Activated CD4-positive, alpha-beta memory T cell treated with anti-CD3 and anti-CD28 coated beads for 36 hours (primary cell): ENCODE results near the gene ZMIZ1. TPM values are rescaled to one million over a fixed set of nuclear protein-coding genes. Genes with fewer than 3 reads are reported as not detected.
"Not testable (repeated sequence)": the region's sequence is repeated elsewhere in the genome, so short reads cannot be mapped to it uniquely, and the experiment has no call there.

Experiments used
- CTCF ChIA-PET: fragments of 350-600 bp; sonication (Branson Sonifier 250); formaldehyde crosslinking; loops from one replicate; lab custom pipeline; 2021; ENCODE audit warnings: antibody characterized with exemption, inconsistent platforms; lab: Charles Lee
- POLR2A ChIA-PET: fragments of 350-600 bp; sonication (Branson Sonifier 250); formaldehyde crosslinking; loops from one replicate; lab custom pipeline; 2021; ENCODE audit warnings: antibody characterized with exemption; lab: Charles Lee
- DNase-seq: peaks from one replicate; pipeline ENCODE4 v3.0.0-alpha.2; 2020
- H3K27ac Mint-ChIP-seq: one replicate; pipeline ENCODE4 v1.8.0; 2021; ENCODE audit warnings: mixed read lengths
- H3K27me3 Mint-ChIP-seq: one replicate; pipeline ENCODE4 v1.8.0; 2021; ENCODE audit warnings: mixed read lengths
- H3K36me3 Mint-ChIP-seq: one replicate; pipeline ENCODE4 v1.8.0; 2021; ENCODE audit warnings: mixed read lengths
- H3K4me1 Mint-ChIP-seq: one replicate; pipeline ENCODE4 v1.8.0; 2021; ENCODE audit warnings: low read depth, mixed read lengths
- H3K4me3 Mint-ChIP-seq: one replicate; pipeline ENCODE4 v1.8.0; 2021; ENCODE audit warnings: mild to moderate bottlenecking, mixed read lengths
- H3K9me3 Mint-ChIP-seq: one replicate; pipeline ENCODE4 v1.8.0; 2021; ENCODE audit warnings: mixed read lengths
- intact Hi-C: fragments of 100-400 bp; cut with micrococcal nuclease; formaldehyde crosslinking; loops from one replicate; pipeline ENCODE4 v1.15.1; 2023
- total RNA-seq, 2 experiments: library from RNA; stranded (reverse); gene quantifications; one replicate each; pipeline ENCODE4 v1.2.3, GENCODE V29; 2021

ZMIZ1 gene
- total RNA-seq, 2 experiments from 2014 or later, result 28.5 to 29.2 TPM

DNA sequence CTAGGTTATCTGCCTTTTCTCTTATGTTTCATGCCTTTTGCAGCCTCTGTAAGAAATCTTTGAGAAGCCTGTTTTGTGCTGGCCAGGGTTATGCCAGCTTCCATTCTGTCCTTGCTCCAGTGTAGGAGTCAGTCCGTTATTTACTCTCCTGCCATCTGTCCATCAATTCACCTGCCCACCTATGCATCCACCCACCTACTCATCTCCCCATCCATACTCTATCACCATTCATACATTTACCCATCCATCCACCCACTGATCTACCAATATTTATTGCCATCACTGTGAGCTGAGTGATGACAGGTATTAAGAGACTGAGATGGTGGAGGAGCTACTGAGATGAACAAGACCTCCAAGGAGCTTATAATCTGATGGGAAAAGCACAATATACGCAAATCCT is 265.8 kb downstream of the ZMIZ1 start:
- ChIA-PET CTCF (interaction anchor here (1.0 to 4.7 kb wide), 4 partner anchors 11 to 133 kb away, joined by 3 to 36 read pairs (median 4); partner anchors contain the start of gene PPIF), POLR2A (interaction anchor here (1.5 kb wide), 2 partner anchors 13 kb away, joined by 5 to 10 read pairs; no protein-coding TSS in a partner anchor)
- no peaks in the 10 kb centered on the region for H3K9me3 Mint-ChIP-seq
- no peaks in the 10 kb centered on the region for H3K36me3 Mint-ChIP-seq
- H3K27ac Mint-ChIP-seq, result no peak overlapping the region
- H3K4me1 Mint-ChIP-seq, result peaks cover 36% of the 10 kb centered on the region
- H3K4me3 Mint-ChIP-seq, result no peak overlapping the region
- intact Hi-C loops, result no loop called here
- DNase-seq, result no peak
- no peaks in the 10 kb centered on the region for H3K27me3 Mint-ChIP-seq

GRCh38 chr10:79335094-79335469 is 266.3 kb downstream of the ZMIZ1 start:
- peaks cover 34% of the 10 kb centered on the region for H3K4me1 Mint-ChIP-seq
- no peaks in the 10 kb centered on the region for H3K9me3 Mint-ChIP-seq
- no peaks in the 10 kb centered on the region for H3K27me3 Mint-ChIP-seq
- DNase-seq, result no peak
- no peak overlapping the region for H3K27ac Mint-ChIP-seq
- no peaks in the 10 kb centered on the region for H3K36me3 Mint-ChIP-seq
- ChIA-PET CTCF (interaction anchor here (1.0 to 4.7 kb wide), 3 partner anchors 10 to 17 kb away, joined by 3 to 36 read pairs (median 4); partner anchors contain the start of gene PPIF), POLR2A (interaction anchor here (1.5 kb wide), 2 partner anchors 13 kb away, joined by 5 to 10 read pairs; no protein-coding TSS in a partner anchor)
- intact Hi-C loops, result no loop called here
- no peak overlapping the region for H3K4me3 Mint-ChIP-seq

DNA sequence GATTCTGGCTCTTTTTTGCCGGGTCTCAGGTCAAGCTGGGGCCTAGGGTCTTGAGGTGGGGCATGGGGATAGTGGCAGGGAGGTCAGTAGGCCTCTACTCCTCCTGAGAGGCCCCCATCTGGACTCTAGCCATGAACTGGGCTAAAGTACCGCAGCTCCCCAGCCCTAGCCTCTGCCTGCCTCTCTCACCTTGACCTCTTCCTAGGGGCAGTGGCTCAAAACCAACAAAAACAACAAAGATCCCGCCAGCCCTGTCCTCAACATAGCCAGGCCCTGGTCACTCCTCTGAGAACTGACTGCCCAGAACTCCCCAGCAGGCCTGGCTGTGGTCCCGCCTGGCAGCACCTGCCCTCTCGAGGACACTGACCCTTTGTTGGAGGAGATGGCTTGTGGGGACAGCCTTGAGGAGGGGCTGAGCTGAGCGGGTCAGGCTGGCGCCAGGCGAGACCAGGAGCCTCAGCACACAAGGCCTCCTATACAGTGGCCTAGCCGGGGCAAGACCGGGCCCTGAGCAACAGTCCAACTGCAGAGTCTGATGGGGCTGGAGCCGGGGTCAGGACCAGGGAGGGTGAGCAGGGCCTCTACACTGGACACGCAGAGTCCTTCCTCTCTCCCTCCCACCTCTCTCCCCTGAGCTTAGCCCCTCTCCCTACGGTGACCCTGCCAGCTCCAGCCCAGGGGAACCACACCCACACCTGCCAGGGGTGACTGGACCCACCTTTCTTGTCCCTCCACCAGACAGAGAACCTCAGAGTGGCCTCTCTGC is 266.9 kb downstream of the ZMIZ1 start:
- intact Hi-C loops, result no loop called here
- DNase-seq, result no peak
- no peaks in the 10 kb centered on the region for H3K9me3 Mint-ChIP-seq
- no peaks in the 10 kb centered on the region for H3K27me3 Mint-ChIP-seq
- ChIA-PET CTCF (interaction anchor here (1.0 to 4.7 kb wide), 3 partner anchors 10 to 18 kb away, joined by 3 to 36 read pairs (median 4); partner anchors contain the start of gene PPIF), POLR2A (interaction anchor here (1.5 kb wide), 1 partner anchor 12 kb away, joined by 5 read pairs; no protein-coding TSS in a partner anchor)
- no peaks in the 10 kb centered on the region for H3K36me3 Mint-ChIP-seq
- H3K4me1 Mint-ChIP-seq, result peaks cover 33% of the 10 kb centered on the region
- peak overlapping the region; percentile 38 for H3K27ac Mint-ChIP-seq
- no peak overlapping the region for H3K4me3 Mint-ChIP-seq

DNA sequence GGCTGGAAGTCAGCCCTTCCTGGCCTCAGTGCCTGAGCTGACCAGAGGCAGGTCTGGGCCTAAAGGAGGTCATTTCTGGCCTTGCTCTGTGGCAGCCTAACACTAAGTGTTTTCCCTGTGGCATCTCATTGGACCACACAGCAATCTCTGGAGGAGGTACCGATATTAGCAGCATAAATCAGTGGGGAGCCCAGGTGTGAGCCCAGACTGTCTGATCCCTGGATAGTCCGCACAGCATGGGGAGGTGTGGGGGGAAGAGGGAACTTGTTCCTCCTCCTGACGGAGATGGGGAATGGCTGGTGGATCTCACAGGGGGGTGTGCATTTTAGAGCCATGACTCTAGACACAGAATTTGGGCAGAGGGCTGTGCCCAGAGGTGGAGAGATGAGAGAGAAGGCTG is 267.5 kb downstream of the ZMIZ1 start:
- no peak for DNase-seq
- no peaks in the 10 kb centered on the region for H3K9me3 Mint-ChIP-seq
- intact Hi-C loops, result no loop called here
- no peak overlapping the region for H3K4me3 Mint-ChIP-seq
- peaks cover 27% of the 10 kb centered on the region for H3K4me1 Mint-ChIP-seq
- H3K27me3 Mint-ChIP-seq, result no peaks in the 10 kb centered on the region
- no peaks in the 10 kb centered on the region for H3K36me3 Mint-ChIP-seq
- no peak overlapping the region for H3K27ac Mint-ChIP-seq
- ChIA-PET CTCF (interaction anchor here (4.7 kb wide), 1 partner anchor 9 kb away, joined by 36 read pairs; the partner anchor contains the start of gene PPIF), POLR2A (no interaction called here)

DNA sequence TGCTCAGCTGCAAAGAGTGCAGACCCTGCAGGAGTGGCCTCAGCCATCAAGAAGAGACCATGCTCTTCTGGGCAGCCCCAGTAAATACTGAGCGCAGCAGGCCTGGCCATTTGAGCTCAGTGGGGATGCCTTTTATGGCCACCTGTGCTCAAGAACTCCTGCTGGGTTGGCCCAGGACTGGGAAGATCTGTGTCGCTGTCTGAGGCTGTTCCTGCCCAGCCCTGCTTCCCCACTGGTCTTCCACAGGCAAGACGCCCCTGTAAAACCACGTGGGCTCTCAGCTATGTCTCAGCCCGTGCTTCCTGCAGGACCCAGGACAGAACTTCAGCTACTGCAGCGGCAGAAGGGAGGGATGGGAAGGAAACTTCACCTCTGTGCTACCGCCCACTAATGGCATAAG is 268.0 kb downstream of the ZMIZ1 start:
- Mint-ChIP-seq H3K4me1 (peaks cover 24% of the 10 kb centered on the region), H3K27ac (no peak overlapping the region), H3K36me3 (no peaks in the 10 kb centered on the region), H3K9me3 (no peaks in the 10 kb centered on the region), H3K27me3 (no peaks in the 10 kb centered on the region), H3K4me3 (no peak overlapping the region)
- ChIA-PET POLR2A (interaction anchor here (1.2 kb wide), 1 partner anchor 12 kb away, joined by 5 read pairs; no protein-coding TSS in a partner anchor), CTCF (interaction anchor here (4.7 kb wide), 1 partner anchor 9 kb away, joined by 36 read pairs; the partner anchor contains the start of gene PPIF)
- no peak for DNase-seq
- intact Hi-C loops, result no loop called here

DNA sequence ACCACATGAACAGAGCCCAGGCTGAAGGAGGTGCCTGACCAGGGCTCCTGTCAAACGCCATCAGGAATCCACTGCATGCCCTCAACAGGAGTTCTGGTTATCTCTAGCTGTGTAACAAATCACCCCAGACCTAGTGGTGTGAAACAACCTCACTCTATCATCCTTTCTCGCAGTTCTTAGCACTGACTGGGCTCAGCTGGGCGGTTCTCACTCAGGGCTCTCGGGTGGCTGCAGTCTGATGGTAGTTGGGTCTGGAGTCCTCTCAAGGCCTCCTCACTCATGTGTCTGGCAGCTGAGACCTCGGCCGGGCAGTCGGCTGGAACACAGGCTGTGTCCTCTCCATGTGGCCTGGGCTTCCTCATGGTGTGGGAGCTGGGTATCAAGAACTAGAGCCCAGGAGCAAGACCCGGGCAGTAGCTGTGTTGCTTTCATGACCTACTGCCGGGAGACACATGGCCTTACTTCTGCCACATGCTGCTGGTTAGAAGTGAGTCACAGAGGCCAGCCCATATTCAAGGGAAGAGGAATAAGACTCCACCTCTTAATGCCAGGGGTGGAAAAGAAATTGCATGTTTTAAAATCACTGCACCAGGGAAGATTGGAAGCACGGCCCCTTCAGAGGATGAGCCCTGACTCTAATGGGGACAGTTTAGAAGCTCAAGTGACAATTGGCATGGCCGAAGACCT is 269.2 kb downstream of the ZMIZ1 start:
- DNase-seq, H3K27me3 Mint-ChIP-seq, H3K9me3 Mint-ChIP-seq, H3K27ac Mint-ChIP-seq, CTCF ChIA-PET, H3K4me3 Mint-ChIP-seq, H3K36me3 Mint-ChIP-seq, intact Hi-C loops: not testable (repeated sequence)
- H3K4me1 Mint-ChIP-seq, result peaks cover 16% of the 10 kb centered on the region
- POLR2A ChIA-PET, result interaction anchor here (1.2 kb wide), 2 partner anchors 10 kb away, joined by 4 to 5 read pairs; no protein-coding TSS in a partner anchor

GRCh38 chr10:79339266-79339665 is 270.5 kb downstream of the ZMIZ1 start:
- no peaks in the 10 kb centered on the region for H3K27me3 Mint-ChIP-seq
- H3K4me3 Mint-ChIP-seq, result no peak overlapping the region
- intact Hi-C loops, result no loop called here
- no peak overlapping the region for H3K27ac Mint-ChIP-seq
- no peaks in the 10 kb centered on the region for H3K9me3 Mint-ChIP-seq
- DNase-seq, result no peak
- H3K4me1 Mint-ChIP-seq, result peaks cover 8% of the 10 kb centered on the region
- ChIA-PET CTCF (no interaction called here), POLR2A (interaction anchor here (1.2 kb wide), 1 partner anchor 9 kb away, joined by 4 read pairs; no protein-coding TSS in a partner anchor)
- H3K36me3 Mint-ChIP-seq, result no peaks in the 10 kb centered on the region

- intact Hi-C loops, result loop anchor here (10.0 kb wide), 1 partner anchor 864 kb away; the partner anchor contains the start of gene ANXA11
- DNase-seq, result no peak
- POLR2A ChIA-PET, result interaction anchor here (0.6 kb wide), 1 partner anchor 10 kb away, joined by 3 read pairs; no protein-coding TSS in a partner anchor
Observed at GRCh38 chr10:79340646-79341244, 272.0 kb downstream of the ZMIZ1 start.

DNA sequence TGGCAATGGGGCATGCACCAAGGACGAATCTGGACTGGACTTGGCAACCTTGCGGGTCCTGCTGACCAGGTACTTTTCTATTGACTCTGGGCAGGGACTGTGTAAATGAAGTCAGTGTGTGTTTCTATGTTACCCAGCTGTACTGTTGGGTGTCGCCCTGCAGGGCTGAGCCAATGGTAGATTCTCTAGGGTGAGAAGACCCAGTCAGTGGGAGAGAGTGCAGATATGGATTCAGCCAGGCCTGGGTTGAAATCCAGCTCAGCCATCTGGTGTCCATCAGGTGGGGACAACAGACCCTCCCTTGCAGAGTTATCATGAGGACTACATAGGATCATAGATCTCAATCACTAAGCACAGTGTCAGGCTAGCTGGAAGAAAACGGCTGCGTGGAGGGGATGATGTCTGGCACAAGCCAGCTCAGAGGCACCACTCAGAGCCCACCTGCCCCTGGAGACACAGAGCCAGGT is 273.6 kb downstream of the ZMIZ1 start:
- no peak overlapping the region for H3K4me3 Mint-ChIP-seq
- H3K9me3 Mint-ChIP-seq, result no peaks in the 10 kb centered on the region
- DNase-seq, result peak; percentile 5
- no peaks in the 10 kb centered on the region for H3K27me3 Mint-ChIP-seq
- ChIA-PET CTCF (interaction anchor here (0.7 to 5.8 kb wide), 4 partner anchors 7 to 49 kb away, joined by 3 to 36 read pairs (median 3); no protein-coding TSS in a partner anchor), POLR2A (no interaction called here)
- H3K4me1 Mint-ChIP-seq, result peaks cover 4% of the 10 kb centered on the region
- no peaks in the 10 kb centered on the region for H3K36me3 Mint-ChIP-seq
- intact Hi-C loops, result loop anchor here (10.0 kb wide), 1 partner anchor 862 kb away; the partner anchor contains the start of gene ANXA11
- no peak overlapping the region for H3K27ac Mint-ChIP-seq

More at GRCh38 chr10:79340646-79341244, 272.0 kb downstream of the ZMIZ1 start:
- no peaks in the 10 kb centered on the region for H3K27me3 Mint-ChIP-seq
- H3K9me3 Mint-ChIP-seq, result no peaks in the 10 kb centered on the region
- H3K36me3 Mint-ChIP-seq, result no peaks in the 10 kb centered on the region
- H3K4me3 Mint-ChIP-seq, result no peak overlapping the region
- CTCF ChIA-PET, result no interaction called here
- no peak overlapping the region for H3K27ac Mint-ChIP-seq
- no peaks in the 10 kb centered on the region for H3K4me1 Mint-ChIP-seq

GRCh38 chr10:79342811-79343561 is 274.2 kb downstream of the ZMIZ1 start:
- DNase-seq, result peak; percentile 2
- H3K27me3 Mint-ChIP-seq, result no peaks in the 10 kb centered on the region
- intact Hi-C loops, result loop anchor here (10.0 kb wide), 1 partner anchor 862 kb away; the partner anchor contains the start of gene ANXA11

More at GRCh38 chr10:79342811-79343561, 274.2 kb downstream of the ZMIZ1 start:
- Mint-ChIP-seq H3K9me3 (no peaks in the 10 kb centered on the region), H3K4me1 (peaks cover 4% of the 10 kb centered on the region), H3K36me3 (no peaks in the 10 kb centered on the region), H3K4me3 (no peak overlapping the region), H3K27ac (no peak overlapping the region)
- ChIA-PET CTCF (interaction anchor here (0.7 to 5.8 kb wide), 5 partner anchors 8 to 50 kb away, joined by 3 to 36 read pairs (median 3); no protein-coding TSS in a partner anchor), POLR2A (no interaction called here)
